Activated T-cell treated with anti-CD3 and anti-CD28 coated beads, Interleukin-2, amount 50 U/mL, for 48 hours (primary cell): ENCODE measurements around the gene MIEF2.
"Not testable (repeated sequence)": the region's sequence is repeated elsewhere in the genome, so short reads cannot be mapped to it uniquely, and the experiment has no call there.

Experiments
- DNase-seq, 2 experiments: peaks; one replicate each; pipeline ENCODE4 v3.0.0-alpha.2; 2020

MIEF2 gene

GRCh38 chr17:18300725-18301480, 40.4 kb downstream of the MIEF2 start:
- no peak for DNase-seq

- not testable (repeated sequence) for DNase-seq
These were observed 42.7 kb downstream of the MIEF2 start for GRCh38 chr17:18303206-18303605.

GRCh38 chr17:18309202-18309601, 48.7 kb downstream of the MIEF2 start:
- no peak for DNase-seq

- peak in 1 of 2 experiments; percentile 35 for DNase-seq
These were observed 53.7 kb downstream of the MIEF2 start for GRCh38 chr17:18314059-18314730.

GRCh38 chr17:18314731-18315561, 54.5 kb downstream of the MIEF2 start, which contains the start of the genes SMCR8 and TOP3A:
Gene SMCR8, plus strand, starts transcription at chr17:18315293. Its CDS starts 497 bp downstream, at chr17:18315790.
Gene TOP3A, minus strand, starts transcription at chr17:18314994. Its CDS starts 216 bp downstream, at chr17:18314778.
- peak; percentile 97 to 98 for DNase-seq

GRCh38 chr17:18315562-18315922, 55.1 kb downstream of the MIEF2 start:
- no peak for DNase-seq

- DNase-seq = no peak
These were observed 55.5 kb downstream of the MIEF2 start for GRCh38 chr17:18315961-18316360.
